NCI-H1694 treated with DMSO at 0.1 percent for 48 hours (cell line): ENCODE data around the gene CTF1.
"Not testable (repeated sequence)": the region's sequence is repeated elsewhere in the genome, so short reads cannot be mapped to it uniquely, and the experiment has no call there.

ENCODE experiments used
- DNase-seq: peaks from one replicate; lab custom pipeline; 2025; lab: John Stamatoyannopoulos, UW

The CTF1 gene

GRCh38 chr16:30887927-30888326 is 8.5 kb upstream of the CTF1 start:
- DNase-seq, result no peak

- DNase-seq, result no peak
Measured at GRCh38 chr16:30888856-30889499, 7.4 kb upstream of the CTF1 start.

GRCh38 chr16:30889721-30890120 is 6.7 kb upstream of the CTF1 start:
- DNase-seq, result no peak

- DNase-seq, result not testable (repeated sequence)
Measured at GRCh38 chr16:30891043-30891823, 5.2 kb upstream of the CTF1 start.

GRCh38 chr16:30892670-30893416 is 3.6 kb upstream of the CTF1 start:
- DNase-seq, result no peak

- no peak for DNase-seq
Measured at GRCh38 chr16:30893417-30893743, 3.0 kb upstream of the CTF1 start.

GRCh38 chr16:30893744-30894539 is 2.5 kb upstream of the CTF1 start, which contains the start of gene BCL7C:
BCL7C (minus strand) TSS chr16:30894077; CDS start chr16:30893944, 133 bp downstream.
- DNase-seq, result peak; percentile 36

- no peak for DNase-seq
Measured at GRCh38 chr16:30894540-30895368, 1.7 kb upstream of the CTF1 start.

GRCh38 chr16:30895627-30896260 is 670 bp upstream of the CTF1 start:
- DNase-seq, result no peak

GRCh38 chr16:30896889-30897733 is 697 bp downstream of the CTF1 start:
- DNase-seq, result peak; percentile 11

GRCh38 chr16:30899794-30900193 is 3.4 kb downstream of the CTF1 start:
- no peak for DNase-seq

GRCh38 chr16:30900588-30900987 is 4.2 kb downstream of the CTF1 start:
- no peak for DNase-seq

GRCh38 chr16:30901201-30902028 is 5.0 kb downstream of the CTF1 start:
- no peak for DNase-seq

GRCh38 chr16:30902029-30902972 is 5.9 kb downstream of the CTF1 start:
- no peak for DNase-seq

GRCh38 chr16:30903002-30903401 is 6.6 kb downstream of the CTF1 start:
- no peak for DNase-seq

GRCh38 chr16:30903596-30903995 is 7.2 kb downstream of the CTF1 start:
- DNase-seq, result no peak

- DNase-seq, result no peak
Measured at GRCh38 chr16:30904114-30904780, 7.8 kb downstream of the CTF1 start.
